Measurements from ENCODE around the gene PUM1. TPM values are rescaled to one million over a fixed set of nuclear protein-coding genes. Genes with fewer than 3 reads are reported as not detected.

Gene PUM1
- total and polyA plus RNA-seq, 8 donors = 12.9 to 126 (median 78.5) TPM

DNA sequence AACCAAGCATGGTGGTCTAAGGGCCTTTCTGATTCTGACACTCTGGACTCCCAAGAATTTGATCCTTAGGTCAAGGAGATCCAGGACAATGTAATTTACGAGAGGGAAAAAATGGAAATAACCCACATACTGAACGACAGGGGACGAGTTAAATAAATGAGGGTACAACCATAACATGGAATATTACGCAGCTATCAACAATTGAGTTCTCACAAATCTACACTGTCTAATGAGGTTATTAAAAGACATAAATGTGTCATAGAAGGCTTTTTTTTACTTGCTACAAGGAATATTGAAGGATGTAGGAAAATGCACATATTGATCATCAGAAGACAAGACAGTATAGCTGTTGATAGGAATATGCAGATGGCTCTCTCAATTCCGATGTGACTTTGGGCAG lies 180.8 kb downstream of the PUM1 start:
- peaks cover 13 to 84% (median 53%) of the 10 kb centered on the region in 4 donors for H3K4me1 ChIP-seq
- peak overlapping the region in 2 of 5 donors; percentile 83 to 87 for H3K27ac ChIP-seq
- TF ChIP-seq, protein P1, sequence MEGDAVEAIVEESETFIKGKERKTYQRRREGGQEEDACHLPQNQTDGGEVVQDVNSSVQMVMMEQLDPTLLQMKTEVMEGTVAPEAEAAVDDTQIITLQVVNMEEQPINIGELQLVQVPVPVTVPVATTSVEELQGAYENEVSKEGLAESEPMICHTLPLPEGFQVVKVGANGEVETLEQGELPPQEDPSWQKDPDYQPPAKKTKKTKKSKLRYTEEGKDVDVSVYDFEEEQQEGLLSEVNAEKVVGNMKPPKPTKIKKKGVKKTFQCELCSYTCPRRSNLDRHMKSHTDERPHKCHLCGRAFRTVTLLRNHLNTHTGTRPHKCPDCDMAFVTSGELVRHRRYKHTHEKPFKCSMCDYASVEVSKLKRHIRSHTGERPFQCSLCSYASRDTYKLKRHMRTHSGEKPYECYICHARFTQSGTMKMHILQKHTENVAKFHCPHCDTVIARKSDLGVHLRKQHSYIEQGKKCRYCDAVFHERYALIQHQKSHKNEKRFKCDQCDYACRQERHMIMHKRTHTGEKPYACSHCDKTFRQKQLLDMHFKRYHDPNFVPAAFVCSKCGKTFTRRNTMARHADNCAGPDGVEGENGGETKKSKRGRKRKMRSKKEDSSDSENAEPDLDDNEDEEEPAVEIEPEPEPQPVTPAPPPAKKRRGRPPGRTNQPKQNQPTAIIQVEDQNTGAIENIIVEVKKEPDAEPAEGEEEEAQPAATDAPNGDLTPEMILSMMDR (IDR thresholded peaks at IDR 0.05) = no peak
- TF ChIP-seq POLR2A (IDR thresholded peaks at IDR 0.05) (no peak), POLR2AphosphoS5 (IDR thresholded peaks at IDR 0.05) (no peak), EP300 (IDR thresholded peaks at IDR 0.05) (no peak)
- no peaks in the 10 kb centered on the region for H3K9me3 ChIP-seq
- no peaks in the 10 kb centered on the region for H3K36me3 ChIP-seq
- no peak overlapping the region for H3K4me3 ChIP-seq
- 84 to 96% (median 94%) methylated on average over 5 of the region's 5 CpGs for WGBS, 5 donors
- intact Hi-C loops (cut with DNase I; ENCODE audit: low total_unique reads) = no loop called here
- DNase-seq = no peak
- H3K27me3 ChIP-seq = no peaks in the 10 kb centered on the region

DNA sequence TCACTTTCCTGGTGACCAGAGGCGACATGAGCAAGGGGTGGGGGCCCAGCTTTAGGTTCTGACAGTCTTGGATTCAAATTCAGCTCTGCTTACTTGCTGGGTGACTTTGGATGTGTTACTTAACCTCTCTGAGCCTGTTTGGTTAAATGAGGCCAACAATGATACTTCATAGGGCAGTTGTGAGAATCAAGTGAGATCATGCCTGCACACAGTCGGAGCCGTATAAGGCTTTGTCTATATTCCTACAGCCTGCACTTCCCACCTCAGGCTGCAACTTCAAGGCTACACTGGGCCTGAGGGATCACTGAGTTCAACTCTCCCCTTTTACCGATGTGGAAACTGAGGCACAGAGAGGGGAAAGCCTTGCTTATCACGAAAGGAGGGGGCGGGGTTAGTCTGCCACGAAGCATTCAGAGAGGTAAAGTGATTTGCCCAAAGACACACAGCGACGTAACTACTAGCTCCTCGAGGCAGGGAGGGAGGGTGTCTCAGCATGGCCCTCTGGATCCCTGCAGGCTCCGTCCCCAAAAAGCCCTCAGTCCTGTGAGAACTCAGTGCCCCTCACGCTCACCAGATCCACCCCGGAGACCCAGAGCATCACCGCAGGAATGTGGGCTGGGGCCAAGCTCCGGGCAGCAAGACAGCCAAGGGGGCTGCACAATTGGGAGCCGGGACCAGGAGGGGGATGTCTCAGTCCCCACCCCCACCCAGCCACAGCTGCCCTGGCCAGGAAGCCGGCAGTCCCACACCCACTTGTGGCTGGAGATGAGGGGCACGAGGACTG lies 181.9 kb downstream of the PUM1 start:
- intact Hi-C loops (cut with DNase I; ENCODE audit: low total_unique reads) = no loop called here
- peak overlapping the region in 2 of 5 donors; percentile 31 to 87 for H3K27ac ChIP-seq
- no peak for DNase-seq
- H3K36me3 ChIP-seq = no peaks in the 10 kb centered on the region
- peaks cover 15 to 87% (median 54%) of the 10 kb centered on the region in 4 donors for H3K4me1 ChIP-seq
- TF ChIP-seq POLR2AphosphoS5 (IDR thresholded peaks at IDR 0.05) (no peak), POLR2A (IDR thresholded peaks at IDR 0.05) (no peak), EP300 (IDR thresholded peaks at IDR 0.05) (no peak)
- TF ChIP-seq, protein P1 (IDR thresholded peaks at IDR 0.05) = no peak
- no peaks in the 10 kb centered on the region for H3K27me3 ChIP-seq
- WGBS, 5 donors = 74 to 88% (median 84%) methylated on average over 13 to 18 of the region's 18 CpGs
- H3K9me3 ChIP-seq = no peaks in the 10 kb centered on the region
- H3K4me3 ChIP-seq = no peak overlapping the region

DNA sequence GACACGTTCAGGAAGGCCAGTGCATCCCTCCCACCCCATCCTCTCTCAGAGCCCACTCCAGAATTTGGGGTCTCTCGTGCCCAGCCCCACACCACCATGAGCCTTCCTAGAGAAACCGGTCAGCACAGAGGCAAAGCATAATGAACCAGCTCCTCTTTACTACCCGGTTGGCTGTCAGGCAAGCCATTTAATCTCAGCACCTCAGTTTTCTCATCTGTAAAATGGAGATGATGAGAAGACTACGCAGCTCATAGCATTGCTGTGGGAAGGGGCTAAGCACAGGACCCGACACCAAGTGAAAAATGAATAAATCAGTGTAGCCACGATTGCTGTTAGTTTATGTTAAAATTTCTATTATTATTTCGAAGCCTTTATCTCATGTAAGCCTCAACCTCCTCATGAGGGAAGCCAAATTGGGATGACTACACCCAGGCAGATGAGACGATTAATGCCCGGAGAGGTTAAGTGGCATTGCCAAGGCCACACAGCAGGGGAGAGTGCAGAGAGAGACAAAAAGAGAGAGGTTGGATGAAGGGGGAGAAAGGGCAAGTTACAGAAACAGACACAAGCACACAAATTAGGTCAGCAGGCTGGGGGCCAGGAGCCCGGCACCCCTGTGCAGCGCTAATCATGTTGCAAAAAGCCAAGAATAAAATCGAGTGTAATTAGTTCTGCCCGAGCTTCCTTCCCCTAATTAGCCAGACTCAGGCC lies 182.7 kb downstream of the PUM1 start:
- TF ChIP-seq EP300 (IDR thresholded peaks at IDR 0.05) = no peak
- no peak for TF ChIP-seq POLR2A (IDR thresholded peaks at IDR 0.05)
- TF ChIP-seq POLR2AphosphoS5 (IDR thresholded peaks at IDR 0.05) = no peak
- TF ChIP-seq, protein P1 (IDR thresholded peaks at IDR 0.05) = no peak
- Histone ChIP-seq H3K9me3 (no peaks in the 10 kb centered on the region), H3K27me3 (no peaks in the 10 kb centered on the region), H3K4me1 (peaks cover 15 to 87% (median 52%) of the 10 kb centered on the region in 4 donors), H3K27ac (peak overlapping the region in 1 of 5 donors; percentile 87), H3K36me3 (no peaks in the 10 kb centered on the region), H3K4me3 (no peak overlapping the region)
- no peak for DNase-seq
- intact Hi-C loops (cut with DNase I; ENCODE audit: low total_unique reads) = no loop called here
- WGBS, 5 donors = 80 to 92% (median 86%) methylated on average over 14 of the region's 14 CpGs

Small RNA genes within 50 kb of the gene (small RNA-seq; reads per million reads assigned to genes)
- 0 reads per million in 4 donors for gene AL356320.1
- 0 reads per million in 4 donors for gene RN7SL371P

Other genes with a start within 250 kb of the PUM1 start
- gene SDC3, start 157.0 kb downstream of the PUM1 start, total RNA-seq = 10 to 100 TPM in 4 of 5 donors, under 1 TPM in 1; 0.58 to 47.2 (median 30.8) TPM
- 10 to 100 TPM in 2 of 3 donors, 1 to 10 TPM in 1; 9.9 to 13.0 (median 10.7) TPM for gene SDC3, start 157.0 kb downstream of the PUM1 start, polyA plus RNA-seq
- gene NKAIN1, start 174.2 kb upstream of the PUM1 start, total RNA-seq = not detected
- gene NKAIN1, start 174.2 kb upstream of the PUM1 start, polyA plus RNA-seq = under 1 TPM in 1 of 3 donors, not detected in 2; 0.08 TPM
- 100 to 1,000 TPM in 1 of 5 donors, 10 to 100 TPM in 3, 1 to 10 TPM in 1; 1.8 to 100 (median 21.3) TPM for gene SNRNP40, start 231.1 kb upstream of the PUM1 start, total RNA-seq
- 10 to 100 TPM; 16.6 to 19.7 (median 19.4) TPM for gene SNRNP40, start 231.1 kb upstream of the PUM1 start, polyA plus RNA-seq
- gene ZCCHC17, start 231.3 kb upstream of the PUM1 start, total RNA-seq = 10 to 100 TPM in 2 of 5 donors, 1 to 10 TPM in 2, not detected in 1; 1.8 to 31.6 (median 15.0) TPM
- 10 to 100 TPM; 23.2 to 39.0 (median 32.7) TPM for gene ZCCHC17, start 231.3 kb upstream of the PUM1 start, polyA plus RNA-seq